DND-41 (cell line): ENCODE measurements around the gene SIL1.

Source experiments
- ATAC-seq: fragments of 200-7000 bp; cut with Tn5 transposase; 3 replicates; pipeline ENCODE4 v1.9.1; 2021; ENCODE audit warnings: low read depth; ENCODE audit not compliant: insufficient read depth
- DNase-seq: peaks from one replicate; pipeline ENCODE4 v3.0.0-alpha.2; 2020
- H2AFZ ChIP-seq: 2 replicates; pipeline ENCODE4 v1.6.0; 2012; ENCODE audit warnings: low read depth, low read length
- H3K27ac ChIP-seq: 2 replicates; pipeline ENCODE4 v1.5.1; 2012; ENCODE audit warnings: low read length, inconsistent platforms
- H3K27me3 ChIP-seq: fragments of 200-600 bp; sonication (generic); 2 replicates; pipeline ENCODE4 v1.6.0; 2012; ENCODE audit warnings: low read length, mild to moderate bottlenecking, inconsistent platforms; ENCODE audit not compliant: insufficient read depth, poor library complexity
- H3K36me3 ChIP-seq: 2 replicates; pipeline ENCODE4 v1.5.1; 2012; ENCODE audit warnings: low read length, inconsistent platforms; ENCODE audit not compliant: insufficient read depth
- H3K4me1 ChIP-seq: 2 replicates; pipeline ENCODE4 v1.5.1; 2012; ENCODE audit warnings: mild to moderate bottlenecking, low read length; ENCODE audit not compliant: insufficient read depth
- H3K4me2 ChIP-seq: 2 replicates; pipeline ENCODE4 v1.6.0; 2012; ENCODE audit warnings: mild to moderate bottlenecking, moderate library complexity, low read length, inconsistent platforms; ENCODE audit not compliant: insufficient read depth
- H3K4me3 ChIP-seq, 2 experiments: fragments of 200-600 bp in 1 of 2; shearing (Covaris generic) in 1 of 2; 2 replicates each; pipeline ENCODE4 v1.5.1; 2012 to 2016; ENCODE audit warnings: inconsistent platforms in 2 of 2, low read length in 2 of 2, mild to moderate bottlenecking in 2 of 2, low read depth in 1 of 2, moderate library complexity in 1 of 2
- H3K79me2 ChIP-seq: 2 replicates; pipeline ENCODE4 v1.6.0; 2012; ENCODE audit warnings: low read length, inconsistent platforms; ENCODE audit not compliant: insufficient read depth
- H3K9ac ChIP-seq: 2 replicates; pipeline ENCODE4 v1.6.0; 2012; ENCODE audit warnings: low read depth, mild to moderate bottlenecking, inconsistent platforms, low read length, moderate library complexity
- H3K9me3 ChIP-seq: 2 replicates; pipeline ENCODE4 v1.5.1; 2012; ENCODE audit warnings: low read length, moderate library complexity, mild to moderate bottlenecking, inconsistent platforms; ENCODE audit not compliant: insufficient read depth, severe bottlenecking
- H4K20me1 ChIP-seq: 2 replicates; pipeline ENCODE4 v1.6.0; 2012; ENCODE audit warnings: low read length; ENCODE audit not compliant: insufficient read depth
- CTCF ChIP-seq: IDR thresholded peaks from 2 replicates; pipeline ENCODE4 v1.5.1; 2012; ENCODE audit warnings: borderline replicate concordance, low read length, moderate library complexity, mild to moderate bottlenecking; ENCODE audit not compliant: poor library complexity, severe bottlenecking; ENCODE audit errors: extremely low read depth
- EZH2 ChIP-seq: IDR thresholded peaks from 3 replicates; pipeline ENCODE4 v1.6.1; 2012; ENCODE audit warnings: borderline replicate concordance, low read depth, mild to moderate bottlenecking, moderate library complexity, low read length, inconsistent platforms; ENCODE audit not compliant: severe bottlenecking

The SIL1 gene

GRCh38 chr5:139171779-139172404 lies 26.3 kb downstream of the SIL1 start:
- no peaks in the 10 kb centered on the region for H4K20me1 ChIP-seq
- no peak for TF ChIP-seq CTCF
- no peak for TF ChIP-seq EZH2
- no peak overlapping the region for H3K4me2 ChIP-seq
- H3K9ac ChIP-seq, result no peak overlapping the region
- H3K4me1 ChIP-seq, result peaks cover 13% of the 10 kb centered on the region
- H3K36me3 ChIP-seq, result no peaks in the 10 kb centered on the region
- H3K27me3 ChIP-seq, result no peaks in the 10 kb centered on the region
- no peak overlapping the region for H3K4me3 ChIP-seq
- peaks cover 4% of the 10 kb centered on the region; the same call in 1 of the 2 replicates for H3K79me2 ChIP-seq
- no peak overlapping the region for H3K27ac ChIP-seq
- H3K9me3 ChIP-seq, result peaks cover 11% of the 10 kb centered on the region
- no peak for DNase-seq
- no peak overlapping the region for H2AFZ ChIP-seq
- no peak for ATAC-seq

- no peaks in the 10 kb centered on the region for H3K27me3 ChIP-seq
- no peak for ATAC-seq
- no peaks in the 10 kb centered on the region for H4K20me1 ChIP-seq
- peaks cover 8% of the 10 kb centered on the region; the same call in 1 of the 2 replicates for H3K79me2 ChIP-seq
- H3K36me3 ChIP-seq, result no peaks in the 10 kb centered on the region
- TF ChIP-seq EZH2 (no peak), CTCF (no peak)
- H3K4me3 ChIP-seq, result no peak overlapping the region
- H3K4me2 ChIP-seq, result no peak overlapping the region
- peaks cover 13% of the 10 kb centered on the region for H3K4me1 ChIP-seq
- no peak for DNase-seq
- peaks cover 11% of the 10 kb centered on the region for H3K9me3 ChIP-seq
- H3K27ac ChIP-seq, result no peak overlapping the region
- no peak overlapping the region for H3K9ac ChIP-seq
- H2AFZ ChIP-seq, result no peak overlapping the region
Measured at GRCh38 chr5:139167952-139168720, 30.0 kb downstream of the SIL1 start.

- ATAC-seq (no peak), DNase-seq (no peak)
- Histone ChIP-seq H3K27me3 (no peaks in the 10 kb centered on the region), H3K4me2 (no peak overlapping the region), H3K27ac (no peak overlapping the region), H2AFZ (no peak overlapping the region), H3K4me1 (peaks cover 13% of the 10 kb centered on the region), H3K9ac (no peak overlapping the region), H3K79me2 (peaks cover 5% of the 10 kb centered on the region; the same call in 1 of the 2 replicates), H4K20me1 (no peaks in the 10 kb centered on the region), H3K9me3 (peaks cover 8% of the 10 kb centered on the region), H3K4me3 (no peak overlapping the region), H3K36me3 (no peaks in the 10 kb centered on the region)
- no peak for TF ChIP-seq CTCF
- TF ChIP-seq EZH2, result no peak
Measured at GRCh38 chr5:139167533-139167932, 30.6 kb downstream of the SIL1 start.
